GM10266 (cell line): ENCODE results near the gene SCP2.

Experiments
- DNase-seq: peaks from one replicate; pipeline ENCODE4 v3.0.0; 2012; ENCODE audit errors: extremely low spot score
- TF ChIP-seq, protein P1 (sequence below): IDR thresholded peaks from 2 replicates; pipeline ENCODE4 v1.5.1; 2012; ENCODE audit warnings: mild to moderate bottlenecking, low read depth; ENCODE audit not compliant: control insufficient read depth, insufficient read depth; ENCODE audit errors: missing control alignments

Gene SCP2

DNA sequence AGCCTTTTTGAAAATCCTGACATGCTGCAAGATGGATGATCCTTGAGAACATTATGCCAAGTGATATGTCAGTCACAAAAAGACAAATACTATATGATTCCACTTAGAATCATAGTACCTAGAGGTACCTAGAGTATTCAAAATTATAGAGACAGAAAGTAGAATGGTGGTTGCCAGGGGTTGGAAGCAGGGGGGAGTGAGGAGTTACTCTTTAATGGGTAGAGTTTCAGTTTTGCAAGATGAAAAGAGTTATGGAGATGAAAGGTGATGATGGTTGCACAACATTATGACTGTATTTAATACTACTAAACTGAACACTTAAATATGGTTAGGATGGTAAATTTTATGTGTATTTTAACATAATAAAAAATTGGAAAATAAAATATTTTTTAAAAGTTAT, 97.0 kb downstream of the SCP2 start:
- DNase-seq, result no peak
- TF ChIP-seq, protein P1, sequence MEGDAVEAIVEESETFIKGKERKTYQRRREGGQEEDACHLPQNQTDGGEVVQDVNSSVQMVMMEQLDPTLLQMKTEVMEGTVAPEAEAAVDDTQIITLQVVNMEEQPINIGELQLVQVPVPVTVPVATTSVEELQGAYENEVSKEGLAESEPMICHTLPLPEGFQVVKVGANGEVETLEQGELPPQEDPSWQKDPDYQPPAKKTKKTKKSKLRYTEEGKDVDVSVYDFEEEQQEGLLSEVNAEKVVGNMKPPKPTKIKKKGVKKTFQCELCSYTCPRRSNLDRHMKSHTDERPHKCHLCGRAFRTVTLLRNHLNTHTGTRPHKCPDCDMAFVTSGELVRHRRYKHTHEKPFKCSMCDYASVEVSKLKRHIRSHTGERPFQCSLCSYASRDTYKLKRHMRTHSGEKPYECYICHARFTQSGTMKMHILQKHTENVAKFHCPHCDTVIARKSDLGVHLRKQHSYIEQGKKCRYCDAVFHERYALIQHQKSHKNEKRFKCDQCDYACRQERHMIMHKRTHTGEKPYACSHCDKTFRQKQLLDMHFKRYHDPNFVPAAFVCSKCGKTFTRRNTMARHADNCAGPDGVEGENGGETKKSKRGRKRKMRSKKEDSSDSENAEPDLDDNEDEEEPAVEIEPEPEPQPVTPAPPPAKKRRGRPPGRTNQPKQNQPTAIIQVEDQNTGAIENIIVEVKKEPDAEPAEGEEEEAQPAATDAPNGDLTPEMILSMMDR, result no peak

DNA sequence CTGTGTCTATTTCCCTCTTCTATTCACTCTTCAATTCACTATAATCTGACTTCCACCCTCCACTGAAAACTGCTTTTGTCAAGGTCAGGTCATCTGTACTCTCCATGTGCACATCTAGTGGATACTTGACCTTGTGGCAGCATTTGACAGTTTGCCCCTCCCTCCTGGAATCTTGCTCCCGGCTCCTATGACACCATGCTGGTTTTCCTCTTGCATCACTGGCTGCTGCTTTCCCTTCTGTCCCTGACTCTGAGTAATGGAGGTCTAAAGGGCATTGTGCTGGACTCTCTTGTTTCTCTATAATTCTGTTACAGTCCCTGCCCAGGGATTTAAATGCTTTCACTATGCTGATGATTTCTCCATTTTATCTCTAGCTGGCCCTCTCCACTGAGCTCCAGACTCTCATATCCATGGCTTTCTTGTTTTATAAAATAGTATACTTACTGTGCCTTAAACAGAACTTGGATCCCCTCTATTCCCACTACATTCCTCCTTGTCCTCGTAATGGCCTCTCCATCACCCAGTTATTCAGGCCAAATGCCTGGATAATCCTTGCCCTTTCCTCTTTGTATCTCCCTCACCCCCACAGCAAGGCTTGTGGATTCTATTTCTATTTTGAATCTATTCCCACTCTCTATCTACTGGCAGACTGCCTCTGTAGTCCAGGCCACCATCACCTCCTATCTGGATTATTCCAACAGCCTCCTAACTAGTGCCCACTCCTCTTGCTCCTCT, 98.1 kb downstream of the SCP2 start:
- TF ChIP-seq, protein P1, result no peak
- DNase-seq, result no peak

DNA sequence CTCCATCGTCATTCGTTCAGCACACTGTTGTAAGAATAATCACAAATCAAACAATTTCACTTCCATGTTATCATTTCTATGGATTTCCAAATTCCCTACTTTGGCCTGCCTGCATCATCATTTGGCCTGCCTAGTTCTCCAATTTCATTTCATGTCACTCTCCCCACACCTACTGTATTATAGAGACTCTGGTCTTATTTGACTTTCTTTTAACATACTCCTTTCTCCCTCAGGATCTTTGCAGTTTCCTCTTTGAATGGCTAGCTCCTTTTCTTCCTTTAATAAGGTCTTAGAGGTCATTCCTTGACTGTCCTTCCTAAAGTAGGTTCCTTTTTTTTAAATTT, 98.7 kb downstream of the SCP2 start:
- TF ChIP-seq, protein P1, result no peak
- DNase-seq, result no peak

DNA sequence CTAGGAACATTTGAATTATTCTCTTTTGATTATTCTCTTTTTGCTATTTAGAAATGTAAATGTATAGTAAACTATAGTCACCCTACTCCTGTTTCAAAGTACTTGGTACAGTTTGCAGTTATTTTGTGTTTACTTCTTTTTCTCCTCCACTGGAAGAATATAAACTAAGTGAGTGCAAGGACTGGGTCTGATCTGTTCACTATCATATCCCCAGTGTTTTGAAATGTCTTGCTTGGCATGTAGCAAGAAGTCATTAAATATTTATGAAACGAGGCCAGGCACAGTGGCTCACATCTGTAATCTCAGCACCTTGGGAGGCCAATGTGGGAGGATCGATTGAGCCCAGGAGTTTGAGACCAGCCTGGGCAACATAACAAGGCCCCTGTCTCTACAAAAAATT, 99.2 kb downstream of the SCP2 start:
- DNase-seq, result no peak
- TF ChIP-seq, protein P1, result no peak

DNA sequence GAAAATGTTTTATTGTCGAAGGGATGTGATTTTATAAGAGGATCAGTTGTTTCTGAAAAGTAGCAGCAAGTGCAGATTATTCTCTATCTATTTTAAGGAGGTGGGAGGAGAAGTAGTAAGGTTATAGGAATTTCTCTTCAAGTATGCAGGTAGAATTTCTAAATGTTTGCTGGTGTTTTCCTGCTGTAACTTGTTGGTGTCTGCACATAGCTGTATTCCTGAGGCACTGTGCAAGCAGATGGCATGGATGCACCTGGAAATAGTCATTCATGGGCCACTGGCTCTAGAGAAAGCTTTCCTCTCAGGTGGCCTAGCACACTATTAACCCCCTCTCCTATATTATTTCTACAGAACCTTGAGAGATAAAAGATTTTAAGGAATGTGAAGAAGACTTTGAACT, 104.7 kb downstream of the SCP2 start:
- TF ChIP-seq, protein P1, result no peak
- DNase-seq, result no peak

DNA sequence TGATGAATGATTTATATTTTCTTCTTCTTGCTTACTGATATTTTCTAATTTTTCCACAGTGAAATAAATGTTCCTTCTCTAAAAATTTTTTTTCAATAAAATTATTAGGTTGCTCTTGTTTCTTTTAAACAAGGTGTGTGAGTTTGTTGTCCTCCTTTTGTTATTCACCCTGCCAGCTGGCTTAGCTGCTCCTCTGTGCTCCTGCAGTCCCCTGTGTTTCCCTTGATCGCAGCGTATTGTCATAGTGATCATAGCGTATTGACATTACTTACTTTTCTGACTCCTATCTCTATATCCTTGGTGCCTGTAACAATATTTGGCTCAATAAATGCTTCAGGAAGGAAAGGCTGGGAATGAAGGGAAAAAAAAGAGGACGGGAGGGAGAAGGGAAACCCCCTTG, 110.1 kb downstream of the SCP2 start:
- no peak for DNase-seq
- TF ChIP-seq, protein P1, result no peak

DNA sequence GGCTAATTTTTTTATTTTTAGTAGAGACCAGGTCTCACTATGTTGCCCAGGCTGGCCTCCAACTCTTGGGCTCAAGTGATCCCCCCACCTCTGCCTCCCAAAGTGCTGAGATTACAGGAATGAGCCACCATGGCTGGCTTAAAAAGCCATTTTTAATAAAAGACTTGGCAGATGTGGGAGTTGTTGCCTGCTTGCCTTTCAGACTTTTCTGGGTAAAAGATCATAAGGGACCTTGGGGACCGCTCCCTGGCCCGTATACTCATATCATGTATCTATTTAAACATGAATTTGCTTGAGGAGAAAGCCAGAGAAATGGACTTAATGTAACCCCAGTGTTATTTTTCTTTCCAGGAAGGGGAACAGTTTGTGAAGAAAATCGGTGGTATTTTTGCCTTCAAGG, 111.5 kb downstream of the SCP2 start:
- TF ChIP-seq, protein P1, result no peak
- no peak for DNase-seq
